ENCODE measurements around the gene VDR. TPM values are rescaled to one million over a fixed set of nuclear protein-coding genes. Genes with fewer than 3 reads are reported as not detected.
A peak's percentile ranks its signal among the peaks of the same experiment; 100 is the strongest.

VDR gene
- total RNA-seq, 3 donors from 2014 or later = 1.6 to 41.7 (median 16.1) TPM

- intact Hi-C loops (cut with DNase I; ENCODE audit: low total_unique reads) = no loop called here
- peak in 1 of 2 donors; percentile 81 for DNase-seq (ENCODE audit: low spot score in 2 of 2)
- TF ChIP-seq POLR2AphosphoS5 (IDR thresholded peaks at IDR 0.05) (no peak), POLR2A (IDR thresholded peaks at IDR 0.05) (no peak)
- TF ChIP-seq, protein P1, sequence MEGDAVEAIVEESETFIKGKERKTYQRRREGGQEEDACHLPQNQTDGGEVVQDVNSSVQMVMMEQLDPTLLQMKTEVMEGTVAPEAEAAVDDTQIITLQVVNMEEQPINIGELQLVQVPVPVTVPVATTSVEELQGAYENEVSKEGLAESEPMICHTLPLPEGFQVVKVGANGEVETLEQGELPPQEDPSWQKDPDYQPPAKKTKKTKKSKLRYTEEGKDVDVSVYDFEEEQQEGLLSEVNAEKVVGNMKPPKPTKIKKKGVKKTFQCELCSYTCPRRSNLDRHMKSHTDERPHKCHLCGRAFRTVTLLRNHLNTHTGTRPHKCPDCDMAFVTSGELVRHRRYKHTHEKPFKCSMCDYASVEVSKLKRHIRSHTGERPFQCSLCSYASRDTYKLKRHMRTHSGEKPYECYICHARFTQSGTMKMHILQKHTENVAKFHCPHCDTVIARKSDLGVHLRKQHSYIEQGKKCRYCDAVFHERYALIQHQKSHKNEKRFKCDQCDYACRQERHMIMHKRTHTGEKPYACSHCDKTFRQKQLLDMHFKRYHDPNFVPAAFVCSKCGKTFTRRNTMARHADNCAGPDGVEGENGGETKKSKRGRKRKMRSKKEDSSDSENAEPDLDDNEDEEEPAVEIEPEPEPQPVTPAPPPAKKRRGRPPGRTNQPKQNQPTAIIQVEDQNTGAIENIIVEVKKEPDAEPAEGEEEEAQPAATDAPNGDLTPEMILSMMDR (IDR thresholded peaks at IDR 0.05) = no peak
- no peak overlapping the region for H3K27ac ChIP-seq
- H3K36me3 ChIP-seq = no peaks in the 10 kb centered on the region
- H3K9me3 ChIP-seq = no peaks in the 10 kb centered on the region
- H3K27me3 ChIP-seq = no peaks in the 10 kb centered on the region
- no peak overlapping the region for H3K4me3 ChIP-seq
- H3K4me1 ChIP-seq = peaks cover 10 to 15% of the 10 kb centered on the region in 2 donors
Measured at GRCh38 chr12:47943623-47944340, 39.0 kb upstream of the VDR start.

DNA sequence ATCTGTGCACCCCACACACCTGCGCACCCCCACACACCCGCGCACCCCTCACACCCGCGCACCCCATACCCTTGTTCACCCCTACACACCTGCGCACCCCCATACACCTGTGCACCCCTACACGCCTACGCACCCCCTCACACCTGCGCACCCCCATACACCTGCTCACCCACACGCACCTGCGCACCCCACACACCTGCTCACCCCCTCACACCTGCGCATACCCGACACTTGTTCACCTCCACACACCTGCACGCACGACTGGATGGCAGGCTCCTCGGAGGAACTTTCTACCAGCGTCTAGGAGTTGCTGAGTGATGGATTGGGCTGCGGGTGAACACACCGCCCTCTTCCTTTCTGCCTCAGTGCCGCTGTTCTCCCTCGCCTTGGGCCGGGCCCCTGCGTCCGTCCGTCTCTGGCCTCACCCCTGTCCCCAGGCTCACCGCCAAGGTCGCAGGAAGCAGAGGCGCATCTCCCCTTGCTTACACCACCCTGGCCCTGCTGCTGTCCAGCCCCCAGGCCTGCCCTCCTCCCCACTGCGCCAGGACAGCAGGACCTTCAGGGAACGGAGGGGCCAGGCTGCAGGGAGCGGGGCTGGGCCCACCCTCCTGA lies 37.9 kb upstream of the VDR start:
- intact Hi-C loops (cut with DNase I; ENCODE audit: low total_unique reads) = no loop called here
- TF ChIP-seq, protein P1 (IDR thresholded peaks at IDR 0.05) = no peak
- TF ChIP-seq POLR2AphosphoS5 (IDR thresholded peaks at IDR 0.05) = no peak
- no peak for TF ChIP-seq POLR2A (IDR thresholded peaks at IDR 0.05)
- Histone ChIP-seq H3K27me3 (no peaks in the 10 kb centered on the region), H3K9me3 (no peaks in the 10 kb centered on the region), H3K4me1 (peaks cover 10 to 15% of the 10 kb centered on the region in 2 donors), H3K27ac (no peak overlapping the region), H3K4me3 (no peak overlapping the region), H3K36me3 (no peaks in the 10 kb centered on the region)
- no peak for DNase-seq (ENCODE audit: low spot score in 2 of 2)

DNA sequence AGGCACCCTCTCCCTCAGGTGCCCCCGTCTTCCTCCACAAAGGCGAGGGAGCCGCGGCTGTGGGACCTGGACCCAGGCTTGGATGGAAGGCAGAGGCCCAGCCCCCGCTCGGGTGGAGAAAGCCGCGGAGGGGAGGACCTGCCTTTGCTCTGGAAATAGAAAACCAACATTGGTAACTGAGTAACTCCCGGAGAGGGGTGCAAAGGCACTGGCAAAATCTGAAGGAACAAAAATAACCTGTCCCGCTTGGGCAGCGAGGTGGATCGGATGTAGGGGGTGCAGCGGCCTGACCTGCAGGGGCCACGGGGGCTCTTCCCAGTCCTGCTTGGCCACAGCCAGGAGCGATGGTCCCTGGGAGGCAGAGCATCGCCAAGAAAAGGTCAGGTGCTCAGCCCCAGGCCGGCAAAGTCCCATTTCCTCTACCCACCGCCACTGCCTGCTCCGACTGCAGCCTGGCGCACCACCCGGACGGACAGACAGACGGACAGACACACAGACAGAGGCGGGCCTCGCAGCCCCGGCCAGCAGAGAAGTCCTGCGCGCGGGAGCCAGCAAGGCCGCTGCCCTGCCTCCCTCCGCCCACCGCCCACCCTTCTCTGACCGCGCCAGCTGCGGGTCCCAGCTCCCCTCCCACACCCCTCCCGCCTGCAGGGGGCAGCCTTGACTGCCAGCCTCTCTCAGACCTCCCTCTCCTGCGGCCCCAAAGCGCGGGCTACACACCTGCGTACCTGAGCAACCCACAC lies 37.2 kb upstream of the VDR start:
- intact Hi-C loops (cut with DNase I; ENCODE audit: low total_unique reads) = no loop called here
- H3K4me1 ChIP-seq = peaks cover 6 to 13% of the 10 kb centered on the region in 2 donors
- H3K4me3 ChIP-seq = no peak overlapping the region
- no peak for DNase-seq (ENCODE audit: low spot score in 2 of 2)
- no peak overlapping the region for H3K27ac ChIP-seq
- no peaks in the 10 kb centered on the region for H3K9me3 ChIP-seq
- H3K27me3 ChIP-seq = no peaks in the 10 kb centered on the region
- TF ChIP-seq POLR2A (IDR thresholded peaks at IDR 0.05) = no peak
- TF ChIP-seq POLR2AphosphoS5 (IDR thresholded peaks at IDR 0.05) = no peak
- TF ChIP-seq, protein P1 (IDR thresholded peaks at IDR 0.05) = no peak
- H3K36me3 ChIP-seq = no peaks in the 10 kb centered on the region

DNA sequence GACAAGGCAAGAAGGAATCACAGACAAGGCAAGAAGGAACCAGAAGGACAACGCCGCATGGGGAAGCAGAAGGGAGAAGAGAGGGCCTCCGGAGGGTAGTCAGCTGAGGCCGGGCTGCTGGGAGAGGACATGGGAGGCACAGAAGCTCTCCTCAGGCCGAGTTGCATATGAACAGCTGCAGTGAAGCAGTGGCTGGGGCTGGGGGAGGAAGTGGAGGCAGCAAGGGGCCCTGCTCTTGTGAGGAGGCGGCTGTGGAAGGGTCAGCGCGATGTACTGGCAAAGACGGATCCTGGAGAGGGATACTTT lies 36.6 kb upstream of the VDR start:
- H3K27ac ChIP-seq = no peak overlapping the region
- TF ChIP-seq, protein P1 (IDR thresholded peaks at IDR 0.05) = no peak
- TF ChIP-seq POLR2AphosphoS5 (IDR thresholded peaks at IDR 0.05) (no peak), POLR2A (IDR thresholded peaks at IDR 0.05) (no peak)
- no peaks in the 10 kb centered on the region for H3K27me3 ChIP-seq
- intact Hi-C loops (cut with DNase I; ENCODE audit: low total_unique reads) = no loop called here
- no peaks in the 10 kb centered on the region for H3K36me3 ChIP-seq
- no peaks in the 10 kb centered on the region for H3K9me3 ChIP-seq
- no peak for DNase-seq (ENCODE audit: low spot score in 2 of 2)
- peaks cover under 1 to 9% of the 10 kb centered on the region in 2 donors for H3K4me1 ChIP-seq
- H3K4me3 ChIP-seq = no peak overlapping the region
